B cell (primary cell): ENCODE data around the gene HIC1.

Experiments
- CTCF ChIP-seq: fragments of 200-600 bp; IDR thresholded peaks from one replicate; pipeline ENCODE4 v1.8.0; 2022; ENCODE audit warnings: antibody characterized with exemption, mild to moderate bottlenecking
- EZH2 ChIP-seq: IDR thresholded peaks from 2 replicates; pipeline ENCODE4 v1.6.1; 2012; ENCODE audit warnings: borderline replicate concordance, low read depth, mild to moderate bottlenecking, moderate library complexity, low read length; ENCODE audit not compliant: insufficient read depth, poor library complexity, severe bottlenecking

GRCh38 chr17:2024572-2025219 lies 30.2 kb upstream of the HIC1 start:
- TF ChIP-seq CTCF = no peak
- TF ChIP-seq EZH2 = no peak
